ENCODE data around the gene SMAD4. TPM values are rescaled to one million over a fixed set of nuclear protein-coding genes. Genes with fewer than 3 reads are reported as not detected.

The SMAD4 gene
- polyA plus RNA-seq, 1 donor (not counting 4 experiments of a cell fraction or from before 2014, with no cell fraction given): 68.2 TPM

DNA sequence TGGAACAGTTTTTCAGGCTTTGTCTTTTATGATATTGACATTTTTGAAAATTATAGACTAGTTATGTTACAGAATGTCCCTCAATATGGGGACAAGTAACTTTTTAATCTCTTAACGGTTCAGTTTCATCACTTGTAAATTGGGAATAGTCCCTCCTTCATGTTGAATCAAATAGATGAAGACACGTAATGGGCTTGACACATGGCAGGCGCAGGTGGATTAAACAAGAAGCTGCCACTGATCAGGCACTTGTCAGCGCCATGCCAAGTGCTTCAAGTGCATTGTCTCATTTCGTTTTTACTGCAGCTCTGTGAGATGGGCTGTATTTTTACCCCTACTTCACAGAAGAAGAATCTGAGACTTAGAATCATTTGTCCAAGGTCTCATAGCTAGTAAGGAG is 9.5 kb upstream of the SMAD4 start:
- no peak for FAIRE-seq
- no peak for TF ChIP-seq CTCF (optimal IDR thresholded peaks at IDR 0.05 in 1 of 3, IDR thresholded peaks at IDR 0.05 in 1 of 3, conservative IDR thresholded peaks at IDR 0.05 in 1 of 3; ENCODE audit: extremely low read depth in 1 of 3, insufficient read depth in 2 of 3, low read length in 3 of 3)
- TF ChIP-seq EZH2 (IDR thresholded peaks at IDR 0.05; ENCODE audit: low read length): no peak
- H3K4me1 ChIP-seq (ENCODE audit: control insufficient read depth, extremely low read depth, insufficient read depth, low read length): no peaks in the 10 kb centered on the region
- H2AFZ ChIP-seq (ENCODE audit: control insufficient read depth, low read length): no peak overlapping the region
- H3K36me3 ChIP-seq (ENCODE audit: control insufficient read depth in 2 of 2, extremely low read depth in 1 of 2, insufficient read depth in 2 of 2, low read length in 2 of 2): no peaks in the 10 kb centered on the region
- no peaks in the 10 kb centered on the region for H3K79me2 ChIP-seq (ENCODE audit: control insufficient read depth, insufficient read depth, low read length)
- H3K27ac ChIP-seq (ENCODE audit: control insufficient read depth, insufficient read depth, low read length): no peak overlapping the region
- H3K27me3 ChIP-seq (ENCODE audit: control insufficient read depth, extremely low read depth, insufficient read depth, low read length): no peaks in the 10 kb centered on the region
- H3K9ac ChIP-seq (ENCODE audit: control insufficient read depth, extremely low read depth, insufficient read depth, low read length): no peak overlapping the region
- H3K4me2 ChIP-seq (ENCODE audit: control insufficient read depth, extremely low read depth, insufficient read depth, low read depth, low read length): no peak overlapping the region
- H4K20me1 ChIP-seq (ENCODE audit: control insufficient read depth, extremely low read depth, insufficient read depth, low read length): no peaks in the 10 kb centered on the region
- H3K4me3 ChIP-seq (ENCODE audit: control insufficient read depth in 2 of 3, extremely low read depth in 1 of 3, insufficient read depth in 2 of 3, low read depth in 1 of 3, low read length in 3 of 3): no peak overlapping the region
- DNase-seq (ENCODE audit: low read depth, low spot score): no peak
- no peaks in the 10 kb centered on the region for H3K9me1 ChIP-seq (ENCODE audit: control insufficient read depth, extremely low read depth, insufficient read depth, low read length)
- dilution Hi-C loops (cut with MboI; ENCODE audit: extremely low pct_ligation_motif_present, low sequenced_read_pairs): no loop called here
- H3K9me3 ChIP-seq (ENCODE audit: control insufficient read depth, low read depth, low read length): no peaks in the 10 kb centered on the region

- Histone ChIP-seq H3K4me1 (ENCODE audit: control insufficient read depth, extremely low read depth, insufficient read depth, low read length) (no peaks in the 10 kb centered on the region), H3K4me2 (ENCODE audit: control insufficient read depth, extremely low read depth, insufficient read depth, low read depth, low read length) (no peak overlapping the region), H3K9me3 (ENCODE audit: control insufficient read depth, low read depth, low read length) (no peaks in the 10 kb centered on the region), H3K36me3 (ENCODE audit: control insufficient read depth in 2 of 2, extremely low read depth in 1 of 2, insufficient read depth in 2 of 2, low read length in 2 of 2) (no peaks in the 10 kb centered on the region), H3K79me2 (ENCODE audit: control insufficient read depth, insufficient read depth, low read length) (no peaks in the 10 kb centered on the region), H3K27me3 (ENCODE audit: control insufficient read depth, extremely low read depth, insufficient read depth, low read length) (no peaks in the 10 kb centered on the region), H4K20me1 (ENCODE audit: control insufficient read depth, extremely low read depth, insufficient read depth, low read length) (no peaks in the 10 kb centered on the region), H3K27ac (ENCODE audit: control insufficient read depth, insufficient read depth, low read length) (no peak overlapping the region), H3K9ac (ENCODE audit: control insufficient read depth, extremely low read depth, insufficient read depth, low read length) (no peak overlapping the region), H3K4me3 (ENCODE audit: control insufficient read depth in 2 of 3, extremely low read depth in 1 of 3, insufficient read depth in 2 of 3, low read depth in 1 of 3, low read length in 3 of 3) (no peak overlapping the region), H2AFZ (ENCODE audit: control insufficient read depth, low read length) (no peak overlapping the region), H3K9me1 (ENCODE audit: control insufficient read depth, extremely low read depth, insufficient read depth, low read length) (no peaks in the 10 kb centered on the region)
- dilution Hi-C loops (cut with MboI; ENCODE audit: extremely low pct_ligation_motif_present, low sequenced_read_pairs): no loop called here
- no peak for DNase-seq (ENCODE audit: low read depth, low spot score)
- no peak for FAIRE-seq
- TF ChIP-seq CTCF (optimal IDR thresholded peaks at IDR 0.05 in 1 of 3, IDR thresholded peaks at IDR 0.05 in 1 of 3, conservative IDR thresholded peaks at IDR 0.05 in 1 of 3; ENCODE audit: extremely low read depth in 1 of 3, insufficient read depth in 2 of 3, low read length in 3 of 3) (no peak), EZH2 (IDR thresholded peaks at IDR 0.05; ENCODE audit: low read length) (no peak)
Observed at GRCh38 chr18:51021226-51021965, 8.6 kb upstream of the SMAD4 start.
